ENCODE data around the gene SMIM38. TPM values are rescaled to one million over a fixed set of nuclear protein-coding genes. Genes with fewer than 3 reads are reported as not detected.

The SMIM38 gene
- total and polyA plus RNA-seq, 2 of the 4 experiments (the other 2 are of a cell fraction): under 0.01 to 0.05 TPM

DNA sequence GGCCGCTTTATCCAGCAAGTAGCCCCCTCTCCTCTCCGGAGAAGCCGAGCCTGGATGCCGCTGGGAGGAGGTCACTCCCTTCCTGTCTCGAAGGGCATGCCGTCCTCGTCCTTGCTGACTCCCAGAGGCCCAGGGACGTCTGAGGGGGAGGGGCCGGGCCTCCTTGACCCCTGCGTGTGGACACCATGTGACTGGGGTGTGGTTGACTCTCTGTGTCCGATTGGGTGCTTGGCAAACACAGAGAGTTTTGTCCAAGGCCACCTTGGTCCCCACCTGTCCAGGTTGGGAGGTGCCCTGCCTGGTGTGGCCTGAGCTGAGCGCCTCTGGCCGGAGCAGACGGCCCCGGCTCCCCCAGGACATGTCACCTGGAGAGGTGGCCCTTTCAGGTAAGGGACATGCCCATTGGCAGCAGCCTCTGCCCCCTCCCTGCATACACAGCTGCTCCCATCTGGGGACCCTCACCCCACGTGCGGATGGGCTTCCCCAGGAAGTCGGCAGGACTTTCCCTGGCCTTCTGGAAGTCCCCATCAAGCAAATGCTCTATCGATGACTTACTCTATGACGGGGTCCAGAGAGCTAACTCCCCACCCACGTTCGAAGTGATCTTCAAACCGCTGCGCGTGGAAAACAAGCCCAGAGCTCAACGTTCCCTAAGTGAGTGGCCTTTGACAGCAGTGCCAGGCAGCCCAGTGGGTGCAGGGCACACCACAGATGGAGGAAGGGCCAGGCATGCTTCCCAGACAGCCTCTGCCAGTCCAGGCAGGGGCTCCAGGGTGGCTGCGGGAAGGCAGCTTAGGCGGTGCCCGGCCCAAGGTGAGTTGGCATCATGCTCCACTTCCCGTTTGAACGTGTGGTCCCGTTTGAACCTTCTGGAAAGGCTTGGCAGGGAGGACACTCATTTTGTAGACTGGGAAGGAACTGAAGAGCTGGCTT lies at the start of gene SMIM38 (continued):
- no peak for TF ChIP-seq MAZ (IDR thresholded peaks at IDR 0.05; ENCODE audit: borderline replicate concordance, low read depth, low read length)
- TF ChIP-seq MXI1 (IDR thresholded peaks at IDR 0.05; ENCODE audit: borderline replicate concordance, low read depth, low read length): no peak
- TF ChIP-seq FOS (IDR thresholded peaks at IDR 0.05; ENCODE audit: low read depth, low read length): no peak
- TF ChIP-seq RCOR1 (IDR thresholded peaks at IDR 0.05; ENCODE audit: insufficient replicate concordance, low read length): no peak

All from IMR-90 (cell line).